ENCODE measurements around the gene RAPGEF1. TPM values are rescaled to one million over a fixed set of nuclear protein-coding genes. Genes with fewer than 3 reads are reported as not detected.

Gene RAPGEF1
- total RNA-seq, 2 donors from 2014 or later, result 147 to 167 TPM

- Mint-ChIP-seq H3K4me1 (peaks cover 10% of the 10 kb centered on the region), H3K9me3 (no peaks in the 10 kb centered on the region), H3K36me3 (ENCODE audit: low read depth) (peaks cover 96% of the 10 kb centered on the region), H3K4me3 (no peak overlapping the region), H3K27ac (peak overlapping the region; percentile 81), H3K27me3 (no peaks in the 10 kb centered on the region)
- no peak for ATAC-seq (replicated peaks)
Measured at GRCh38 chr9:131578021-131578420, 161.9 kb downstream of the RAPGEF1 start.

GRCh38 chr9:131577005-131578000, 162.6 kb downstream of the RAPGEF1 start:
- no peaks in the 10 kb centered on the region for H3K27me3 Mint-ChIP-seq
- H3K4me1 Mint-ChIP-seq, result peaks cover 10% of the 10 kb centered on the region
- peak overlapping the region; percentile 81 for H3K27ac Mint-ChIP-seq
- H3K36me3 Mint-ChIP-seq (ENCODE audit: low read depth), result peaks cover 96% of the 10 kb centered on the region
- no peak overlapping the region for H3K4me3 Mint-ChIP-seq
- no peak for ATAC-seq (replicated peaks)
- no peaks in the 10 kb centered on the region for H3K9me3 Mint-ChIP-seq

- Mint-ChIP-seq H3K4me1 (peaks cover 10% of the 10 kb centered on the region), H3K27ac (no peak overlapping the region), H3K4me3 (no peak overlapping the region), H3K36me3 (ENCODE audit: low read depth) (peaks cover 96% of the 10 kb centered on the region), H3K9me3 (no peaks in the 10 kb centered on the region), H3K27me3 (no peaks in the 10 kb centered on the region)
- ATAC-seq (replicated peaks), result no peak
Measured at GRCh38 chr9:131575946-131576853, 163.7 kb downstream of the RAPGEF1 start.

- H3K4me1 Mint-ChIP-seq, result peaks cover 10% of the 10 kb centered on the region
- H3K27me3 Mint-ChIP-seq, result no peaks in the 10 kb centered on the region
- no peak overlapping the region for H3K4me3 Mint-ChIP-seq
- peaks cover 96% of the 10 kb centered on the region for H3K36me3 Mint-ChIP-seq (ENCODE audit: low read depth)
- ATAC-seq (replicated peaks), result no peak
- no peak overlapping the region for H3K27ac Mint-ChIP-seq
- H3K9me3 Mint-ChIP-seq, result no peaks in the 10 kb centered on the region
Measured at GRCh38 chr9:131574730-131575640, 164.9 kb downstream of the RAPGEF1 start.

GRCh38 chr9:131567910-131568309, 172.0 kb downstream of the RAPGEF1 start:
- Mint-ChIP-seq H3K36me3 (ENCODE audit: low read depth) (peaks cover 47% of the 10 kb centered on the region), H3K4me1 (peaks cover 4% of the 10 kb centered on the region), H3K27ac (peak overlapping the region; percentile 33), H3K9me3 (no peaks in the 10 kb centered on the region), H3K4me3 (no peak overlapping the region), H3K27me3 (no peaks in the 10 kb centered on the region)
- ATAC-seq (replicated peaks), result peak; percentile 21

GRCh38 chr9:131566158-131566557, 173.7 kb downstream of the RAPGEF1 start:
- Mint-ChIP-seq H3K27ac (no peak overlapping the region), H3K9me3 (no peaks in the 10 kb centered on the region), H3K36me3 (ENCODE audit: low read depth) (peaks cover 30% of the 10 kb centered on the region), H3K27me3 (no peaks in the 10 kb centered on the region), H3K4me3 (no peak overlapping the region), H3K4me1 (peaks cover 4% of the 10 kb centered on the region)
- no peak for ATAC-seq (replicated peaks)

- peak; percentile 54 for ATAC-seq (replicated peaks)
- Mint-ChIP-seq H3K36me3 (ENCODE audit: low read depth) (peaks cover 22% of the 10 kb centered on the region), H3K9me3 (no peaks in the 10 kb centered on the region), H3K4me3 (no peak overlapping the region), H3K27me3 (no peaks in the 10 kb centered on the region), H3K4me1 (peaks cover 4% of the 10 kb centered on the region), H3K27ac (no peak overlapping the region)
Measured at GRCh38 chr9:131565369-131565768, 174.5 kb downstream of the RAPGEF1 start.

GRCh38 chr9:131562032-131562959, 177.6 kb downstream of the RAPGEF1 start:
- H3K27me3 Mint-ChIP-seq, result no peaks in the 10 kb centered on the region
- H3K27ac Mint-ChIP-seq, result no peak overlapping the region
- H3K4me3 Mint-ChIP-seq, result no peak overlapping the region
- ATAC-seq (replicated peaks), result no peak
- H3K36me3 Mint-ChIP-seq (ENCODE audit: low read depth), result no peaks in the 10 kb centered on the region
- H3K9me3 Mint-ChIP-seq, result no peaks in the 10 kb centered on the region
- no peaks in the 10 kb centered on the region for H3K4me1 Mint-ChIP-seq

GRCh38 chr9:131559421-131560000, 180.4 kb downstream of the RAPGEF1 start:
- Mint-ChIP-seq H3K4me1 (no peaks in the 10 kb centered on the region), H3K9me3 (no peaks in the 10 kb centered on the region), H3K27me3 (peaks cover 16% of the 10 kb centered on the region), H3K27ac (no peak overlapping the region), H3K4me3 (no peak overlapping the region), H3K36me3 (ENCODE audit: low read depth) (no peaks in the 10 kb centered on the region)
- no peak for ATAC-seq (replicated peaks)

GRCh38 chr9:131557855-131558548, 181.9 kb downstream of the RAPGEF1 start:
- Mint-ChIP-seq H3K4me1 (no peaks in the 10 kb centered on the region), H3K36me3 (ENCODE audit: low read depth) (no peaks in the 10 kb centered on the region), H3K27ac (no peak overlapping the region), H3K27me3 (peaks cover 16% of the 10 kb centered on the region), H3K9me3 (no peaks in the 10 kb centered on the region), H3K4me3 (no peak overlapping the region)
- no peak for ATAC-seq (replicated peaks)

- no peaks in the 10 kb centered on the region for H3K9me3 Mint-ChIP-seq
- H3K4me1 Mint-ChIP-seq, result no peaks in the 10 kb centered on the region
- no peak overlapping the region for H3K4me3 Mint-ChIP-seq
- no peaks in the 10 kb centered on the region for H3K36me3 Mint-ChIP-seq (ENCODE audit: low read depth)
- peaks cover 16% of the 10 kb centered on the region for H3K27me3 Mint-ChIP-seq
- ATAC-seq (replicated peaks), result no peak
- H3K27ac Mint-ChIP-seq, result no peak overlapping the region
Measured at GRCh38 chr9:131555841-131556673, 183.8 kb downstream of the RAPGEF1 start.

Data from activated T-helper 17 cell treated with anti-CD3 and anti-CD28 coated beads, Interleukin-2, amount 50 U/mL, for 72 hours (primary cell).